HG02763 (cell line): Measurements from ENCODE around the gene TYK2.
"Not testable (repeated sequence)": the region's sequence is repeated elsewhere in the genome, so short reads cannot be mapped to it uniquely, and the experiment has no call there.

Experiments used
- ATAC-seq: cut with Tn5 transposase; IDR thresholded peaks from one replicate; pipeline ENCODE4 v1.9.1; 2021; ENCODE audit warnings: mild to moderate bottlenecking, moderate library complexity; ENCODE audit not compliant: unreplicated experiment

TYK2 gene

DNA sequence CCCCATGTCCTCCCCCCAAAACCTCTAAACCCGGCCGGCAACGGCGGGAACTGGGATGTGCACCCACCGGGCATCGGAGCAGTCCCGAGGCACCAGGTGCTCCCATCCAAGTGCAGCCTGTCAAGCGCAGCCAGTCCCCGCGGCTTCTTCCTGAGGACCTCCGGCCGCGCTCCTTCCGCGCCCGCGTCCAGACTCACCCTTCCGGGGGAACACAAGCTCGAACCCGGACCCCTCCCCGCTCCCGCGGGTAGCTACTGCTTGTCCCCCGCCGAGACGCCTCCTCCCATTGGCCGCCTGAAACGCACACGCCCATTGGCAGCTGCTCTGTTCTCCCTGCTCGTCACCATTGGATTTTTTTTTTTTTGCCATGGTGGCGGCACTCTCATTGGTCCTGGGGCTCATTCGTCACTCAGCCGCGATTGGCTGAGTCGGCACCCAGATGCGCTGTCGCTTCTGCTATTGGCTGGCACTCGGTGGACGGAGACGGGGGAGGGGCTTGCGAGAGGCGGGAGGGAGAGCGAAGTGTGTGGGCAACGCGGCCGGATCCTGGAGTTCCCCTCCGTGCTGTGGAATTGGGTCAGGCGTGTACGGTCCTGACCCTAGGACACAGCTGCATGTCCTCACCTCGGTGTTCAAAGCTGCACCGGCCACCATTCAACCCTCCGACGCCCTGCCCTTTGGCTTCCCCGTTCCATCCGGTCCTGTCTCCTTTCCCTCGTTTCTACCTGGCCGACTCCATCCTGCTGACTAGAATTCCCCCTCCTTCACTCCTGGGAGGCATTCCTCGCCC is at the start of gene TYK2:
Gene TYK2 (minus strand): TSS at position 260 of the 790 bp plus-strand sequence. CDS start 2,166 bp downstream, outside the sequence.
- peak; percentile 94 for ATAC-seq

DNA sequence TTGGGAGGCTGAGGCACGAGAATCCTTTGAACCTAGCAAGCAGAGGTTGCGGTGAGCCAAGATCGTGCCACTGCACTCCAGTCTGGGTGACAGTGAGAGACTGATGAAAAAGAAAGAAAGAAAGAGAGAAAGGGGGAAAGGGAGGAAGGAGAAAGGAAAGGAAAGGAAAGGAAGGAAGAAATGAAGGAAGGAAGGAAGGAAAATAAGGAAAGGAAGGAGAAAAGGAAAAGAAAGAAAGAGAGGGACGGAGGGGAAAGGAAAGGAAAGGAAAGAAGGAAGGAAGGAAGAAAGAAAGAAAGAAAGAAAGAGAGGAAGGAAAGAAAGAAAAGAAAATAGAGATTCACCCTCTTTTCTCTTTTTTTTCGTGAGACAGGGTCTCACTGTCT is 48.6 kb upstream of the TYK2 start:
- no peak for ATAC-seq

DNA sequence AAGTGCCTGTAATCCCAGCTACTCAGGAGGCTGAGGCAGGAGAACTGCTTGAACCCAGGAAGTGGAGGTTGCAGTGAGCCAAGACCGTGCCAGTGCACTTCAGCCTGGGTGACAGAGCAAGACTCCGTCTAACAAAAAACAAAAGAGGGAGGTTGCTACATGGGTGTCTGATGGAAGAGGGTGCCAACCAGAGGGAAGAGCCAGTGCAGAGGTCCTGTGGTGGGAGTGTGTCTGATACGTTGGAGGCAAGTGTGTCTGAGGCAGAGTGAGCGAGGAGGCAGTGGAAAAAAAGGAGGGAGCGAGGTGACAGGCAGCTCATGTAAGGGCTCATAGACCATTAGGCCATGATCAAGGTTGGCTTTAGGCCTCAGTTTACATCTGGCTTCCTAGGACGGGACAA is 46.8 kb upstream of the TYK2 start:
- ATAC-seq: no peak

DNA sequence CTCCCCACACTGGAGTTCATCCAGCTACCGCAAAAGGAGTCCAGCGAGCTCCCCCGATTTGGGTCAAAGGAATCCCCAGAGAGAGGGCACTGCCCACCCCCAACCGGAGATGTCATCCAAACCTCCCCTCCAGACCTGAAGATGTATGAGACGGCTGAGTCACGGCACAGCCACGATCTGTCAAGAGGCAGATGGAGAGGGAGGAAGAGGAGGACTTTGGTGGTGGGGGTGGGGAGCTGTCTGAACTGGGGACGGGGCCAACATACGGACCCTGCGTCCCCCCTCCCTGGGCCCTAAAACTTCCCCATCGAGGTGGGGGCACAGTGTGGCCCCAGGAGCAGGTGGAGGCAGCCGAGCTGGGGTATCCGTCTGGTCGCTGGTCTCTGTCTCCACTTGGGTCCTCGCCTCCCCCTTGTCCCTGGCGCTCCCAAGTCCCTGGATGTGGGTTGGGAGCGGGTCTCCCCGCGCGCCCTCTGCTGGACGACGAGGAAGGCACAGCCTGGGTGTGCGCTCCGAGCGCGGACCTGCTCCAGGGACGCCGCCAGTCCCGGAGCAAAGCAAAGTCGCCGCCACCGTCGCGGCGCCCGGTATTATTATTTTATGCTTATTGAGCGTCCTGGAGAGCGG is 43.8 kb upstream of the TYK2 start:
- no peak for ATAC-seq

DNA sequence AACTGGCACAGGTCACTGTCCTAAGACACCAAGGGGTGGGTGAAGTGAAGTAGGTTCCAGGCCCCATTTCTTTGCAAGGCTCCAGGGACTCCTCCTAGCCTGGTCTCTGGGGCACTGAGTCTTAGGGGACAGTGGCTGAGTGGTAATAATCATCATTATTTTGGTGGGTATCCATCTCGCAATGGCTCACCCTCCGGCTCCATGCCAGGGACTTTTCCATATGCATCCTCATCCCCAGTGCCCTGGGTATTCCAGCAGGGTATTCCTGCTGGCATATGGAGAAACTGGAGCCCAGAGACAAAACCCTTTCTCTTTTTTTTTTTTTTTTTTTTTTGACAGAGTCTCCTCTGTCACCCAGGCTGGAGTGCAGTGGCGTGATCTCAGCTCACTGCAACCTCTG is 42.5 kb upstream of the TYK2 start:
- no peak for ATAC-seq

DNA sequence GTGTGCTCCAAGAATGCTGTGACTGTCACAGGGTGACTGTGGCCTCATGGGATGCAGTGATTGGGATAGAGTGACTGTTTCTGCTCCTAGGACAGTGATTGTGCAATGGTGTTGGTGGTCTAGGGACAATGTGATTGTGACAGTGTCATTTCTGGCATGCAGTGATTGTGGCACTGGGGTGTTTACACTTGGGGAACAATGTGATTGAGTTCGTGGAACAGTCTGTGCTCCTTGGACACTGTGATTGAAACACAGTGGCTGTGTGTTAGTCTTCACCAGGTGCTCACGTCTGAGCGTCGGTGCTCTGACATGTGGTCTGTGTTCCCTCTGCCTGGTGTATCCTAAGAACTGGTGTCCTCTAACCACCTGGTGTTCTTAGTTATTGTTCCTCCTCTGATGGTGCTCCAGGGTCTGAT is 41.7 kb upstream of the TYK2 start:
- no peak for ATAC-seq

DNA sequence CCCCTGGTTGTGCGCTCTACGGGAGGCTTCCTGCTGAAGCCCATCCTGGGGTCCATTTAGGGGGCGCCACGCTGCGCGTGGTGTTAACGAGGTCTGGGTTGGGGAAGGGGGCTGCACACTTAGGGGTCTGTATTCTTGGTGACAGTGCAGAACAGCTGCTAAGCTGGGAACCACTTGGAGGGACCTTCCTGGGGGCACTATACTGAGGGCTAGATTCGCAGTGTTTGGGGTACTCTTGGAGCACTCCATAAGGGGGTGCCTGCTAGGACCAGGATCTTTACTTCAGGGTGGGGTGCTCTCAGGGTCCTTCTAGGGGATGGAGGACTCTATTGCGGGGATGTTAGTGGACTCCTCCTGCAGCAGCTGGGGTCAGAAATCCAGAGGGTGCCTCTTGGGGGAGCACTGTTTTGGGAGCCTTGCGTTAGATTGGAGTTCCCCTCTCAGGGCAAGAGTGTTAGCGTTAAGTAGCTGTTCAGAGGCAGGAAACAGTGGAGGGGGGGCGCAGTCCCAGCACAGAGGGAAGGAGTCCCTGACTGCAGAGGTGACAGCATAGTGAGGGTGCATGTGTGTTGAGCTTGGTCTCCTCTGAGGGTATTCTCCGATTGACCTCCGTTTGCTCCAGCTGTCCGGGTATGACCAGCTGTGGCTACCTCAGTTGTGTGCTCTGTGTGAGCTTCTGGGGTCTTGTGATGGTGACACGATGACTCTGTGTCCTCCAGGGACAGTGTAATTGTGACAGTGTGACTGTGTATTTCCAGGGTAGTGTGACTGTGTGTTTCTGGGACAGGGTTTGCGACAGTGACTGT is 41.1 kb upstream of the TYK2 start:
- no peak for ATAC-seq

DNA sequence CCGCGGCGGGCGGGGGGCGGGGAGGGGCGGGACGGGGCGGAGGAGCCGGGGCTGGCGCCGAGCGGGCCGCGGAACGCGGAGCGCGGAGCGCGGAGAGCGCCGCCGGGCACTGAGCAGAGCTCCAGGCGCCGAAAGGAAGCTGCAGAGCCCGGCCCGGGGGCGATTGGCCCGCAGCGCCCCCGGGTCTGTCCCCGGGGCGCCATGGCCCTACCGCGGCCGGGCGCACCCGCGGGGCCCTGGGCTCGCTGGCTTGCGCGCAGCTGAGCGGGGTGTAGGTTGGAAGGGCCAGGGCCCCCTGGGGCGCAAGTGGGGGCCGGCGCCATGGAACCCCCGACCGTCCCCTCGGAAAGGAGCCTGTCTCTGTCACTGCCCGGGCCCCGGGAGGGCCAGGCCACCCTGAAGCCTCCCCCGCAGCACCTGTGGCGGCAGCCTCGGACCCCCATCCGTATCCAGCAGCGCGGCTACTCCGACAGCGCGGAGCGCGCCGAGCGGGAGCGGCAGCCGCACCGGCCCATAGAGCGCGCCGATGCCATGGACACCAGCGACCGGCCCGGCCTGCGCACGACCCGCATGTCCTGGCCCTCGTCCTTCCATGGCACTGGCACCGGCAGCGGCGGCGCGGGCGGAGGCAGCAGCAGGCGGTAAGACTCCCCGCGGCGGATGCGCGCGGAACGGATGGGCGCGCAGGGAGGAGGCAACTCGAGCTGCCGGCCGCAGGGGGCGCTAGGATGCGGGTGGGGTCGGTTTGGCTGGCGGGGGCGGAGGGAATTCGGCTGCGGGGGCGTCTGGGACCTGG is 40.3 kb upstream of the TYK2 start, which contains the start of gene PDE4A:
Gene PDE4A (plus strand): TSS at position 95 of the 796 bp plus-strand sequence. CDS start 227 bp downstream, at position 322.
- no peak for ATAC-seq

DNA sequence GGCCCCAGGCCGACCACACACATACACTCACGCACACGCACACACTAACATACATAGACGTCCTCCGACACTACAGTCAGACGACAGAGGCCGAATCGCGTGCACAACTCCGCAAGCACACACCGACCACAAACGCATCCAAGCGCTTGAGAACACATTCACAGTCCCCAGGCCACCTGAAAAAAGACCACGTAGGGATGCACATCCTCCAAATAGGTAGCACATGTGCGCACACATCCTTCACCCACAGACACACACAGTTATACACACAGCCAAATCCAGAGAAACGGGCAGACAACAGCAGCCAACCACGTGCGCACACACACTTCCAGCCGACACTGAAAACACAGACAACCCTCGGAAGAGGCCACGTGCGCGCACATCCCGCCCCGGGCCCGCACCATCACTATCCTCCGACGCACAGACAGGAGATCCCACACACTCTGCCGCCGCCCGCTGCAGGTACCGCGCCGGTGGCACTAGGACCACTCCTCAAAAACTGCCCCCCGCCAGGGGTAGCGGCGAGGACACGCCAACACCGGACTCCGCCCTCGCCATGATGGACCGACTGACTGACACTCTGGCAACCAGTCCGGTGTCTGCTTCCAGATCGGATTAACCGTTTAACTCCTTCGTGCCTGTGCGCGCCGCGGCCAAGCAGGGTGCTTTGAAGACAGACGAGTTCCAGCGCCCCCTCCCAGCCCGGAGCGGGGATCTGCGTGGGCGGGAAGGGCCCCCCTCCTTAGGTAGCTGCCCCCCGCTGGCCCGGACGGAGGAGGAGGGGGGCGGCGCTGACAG is 39.5 kb upstream of the TYK2 start:
- no peak for ATAC-seq

DNA sequence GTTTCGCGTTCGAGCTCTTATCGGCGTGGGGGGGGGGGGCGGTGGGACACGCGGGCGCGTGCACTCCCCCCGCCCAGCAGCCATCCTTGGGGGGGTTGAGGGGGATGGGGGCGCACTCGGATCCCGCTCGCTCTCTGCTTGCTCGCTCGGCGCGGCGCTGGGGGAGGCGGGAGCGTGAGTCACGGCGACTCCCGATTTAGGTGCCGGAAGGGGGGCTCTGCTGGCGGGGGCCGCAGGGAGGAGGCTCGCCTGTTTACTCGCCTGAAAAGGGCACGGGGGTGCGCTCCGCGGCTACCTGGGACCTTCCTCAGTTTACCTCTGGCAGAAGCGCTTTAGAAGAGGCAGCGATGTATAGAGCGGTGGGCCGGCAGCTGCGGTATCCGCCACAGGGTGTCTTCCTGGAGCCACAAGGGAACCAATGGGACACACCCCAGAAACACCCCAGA is 38.9 kb upstream of the TYK2 start:
- ATAC-seq: no peak

DNA sequence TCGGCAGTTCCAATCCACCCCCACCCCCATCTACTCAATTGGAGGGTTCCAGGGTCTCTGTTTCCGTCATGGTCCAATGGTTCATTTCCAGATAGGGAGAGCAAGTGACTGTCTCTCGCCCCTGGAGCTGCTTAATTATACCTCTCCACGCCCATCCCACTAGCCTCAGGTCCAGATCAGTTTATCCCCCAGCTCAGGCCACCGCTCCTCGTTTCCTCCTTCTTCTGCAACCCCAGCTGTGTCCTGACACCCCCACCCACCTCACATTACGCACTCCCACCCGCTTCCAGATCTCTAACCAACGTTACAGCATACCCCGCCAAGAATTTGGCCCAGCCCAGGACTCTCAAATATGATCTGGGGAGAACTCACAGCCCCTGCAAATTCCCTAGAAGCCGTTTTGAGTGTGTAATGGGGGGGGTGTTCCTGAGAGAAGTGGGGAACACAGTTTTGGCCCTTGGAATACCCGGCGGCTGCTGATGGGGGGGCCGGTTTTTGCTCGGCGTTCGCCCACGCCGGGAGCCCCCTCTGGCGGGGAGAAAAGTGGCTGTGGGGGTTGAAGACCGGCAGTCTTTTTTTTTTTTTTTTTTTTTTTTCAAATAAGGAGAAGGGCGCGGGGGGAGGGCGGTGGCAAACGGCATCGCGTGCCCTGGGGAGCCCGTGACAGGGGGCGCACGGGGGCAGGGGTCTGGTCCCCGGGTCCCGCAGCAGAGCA is 38.3 kb upstream of the TYK2 start:
- no peak for ATAC-seq

DNA sequence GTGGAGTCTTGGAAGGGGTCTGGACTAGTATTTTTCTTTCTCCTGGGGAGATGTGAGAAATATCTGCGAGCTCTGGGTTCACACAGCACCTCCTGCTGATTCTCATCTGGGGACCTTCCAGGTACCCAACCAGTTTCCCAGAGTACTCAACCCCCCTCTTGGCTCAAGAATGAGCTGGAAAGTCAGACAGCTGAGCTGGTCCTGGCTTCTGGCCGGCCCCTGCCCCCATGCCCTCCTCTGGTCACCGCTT is 37.8 kb upstream of the TYK2 start:
- no peak for ATAC-seq

DNA sequence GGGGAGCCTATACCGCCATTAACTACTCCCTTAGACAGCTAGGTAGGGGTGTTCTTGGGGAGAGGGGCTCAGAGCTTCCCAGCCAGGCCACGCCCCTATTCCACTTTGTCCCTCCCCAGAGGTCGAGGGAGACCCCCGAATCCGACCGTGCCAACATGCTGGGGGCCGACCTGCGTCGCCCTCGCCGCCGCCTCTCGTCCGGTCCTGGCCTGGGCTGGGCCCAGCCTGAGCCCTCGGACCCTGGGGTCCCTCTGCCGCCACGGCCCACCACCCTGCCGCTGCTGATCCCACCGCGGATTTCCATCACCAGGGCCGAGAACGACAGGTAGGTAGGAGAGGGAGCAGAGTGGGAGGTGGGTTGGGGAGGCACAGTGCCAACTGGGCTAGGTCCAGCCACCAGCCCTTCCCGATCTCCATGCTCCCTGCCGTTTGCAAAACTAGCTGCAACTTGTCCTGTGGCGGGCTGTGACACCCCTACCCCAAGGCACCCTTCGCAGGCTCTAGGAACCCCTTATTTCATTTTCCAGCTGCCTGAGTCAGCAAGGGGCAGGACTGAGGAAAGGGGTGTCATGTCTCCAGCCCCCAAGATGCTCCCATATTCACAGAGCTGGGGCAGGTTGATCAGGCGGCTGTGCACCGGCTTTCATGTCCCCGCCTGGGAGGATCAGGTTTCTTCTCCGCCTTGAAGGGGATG is 37.3 kb upstream of the TYK2 start:
- no peak for ATAC-seq

DNA sequence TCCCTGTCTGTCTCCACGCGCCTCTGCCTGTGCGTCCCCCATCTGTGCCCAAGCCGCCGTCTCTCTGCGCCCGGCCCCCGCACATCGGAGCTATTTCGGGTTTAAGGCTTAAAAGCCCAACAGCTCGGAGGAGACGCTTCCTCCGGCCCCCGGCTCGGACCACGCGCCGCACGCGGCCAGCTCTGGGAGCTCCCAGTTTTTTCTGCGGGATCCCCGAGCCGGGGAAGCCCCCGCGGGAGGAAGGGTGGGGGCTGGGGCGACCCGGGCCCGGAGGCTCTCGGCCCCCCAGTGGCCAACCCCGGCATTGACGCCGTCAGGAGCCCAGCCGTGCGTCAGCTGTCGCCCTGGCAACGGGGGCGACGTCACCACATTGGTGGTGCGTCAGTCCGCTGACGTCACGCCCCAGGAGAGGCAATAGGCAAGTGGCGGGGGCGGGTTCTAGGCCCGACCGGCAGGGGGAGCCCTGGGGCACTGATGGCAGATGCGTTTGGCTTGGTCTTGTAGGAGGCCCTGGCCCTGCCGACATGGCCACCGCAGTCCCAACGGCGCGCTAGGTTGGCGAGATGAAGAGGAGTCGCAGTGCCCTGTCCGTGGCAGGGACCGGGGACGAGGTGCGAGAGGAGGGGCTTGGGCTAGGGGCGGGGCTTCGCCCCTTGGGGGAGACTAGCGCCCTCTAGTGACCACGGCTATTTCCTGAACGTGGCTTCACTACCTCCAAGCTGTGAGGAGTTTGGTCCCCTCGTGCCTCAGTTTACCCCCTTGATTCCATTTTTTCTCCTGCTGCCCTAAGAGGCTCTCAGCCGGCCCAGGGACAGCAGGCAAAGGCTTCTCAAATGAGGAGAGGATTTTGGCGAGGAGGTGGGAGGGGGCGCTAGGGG is 36.2 kb upstream of the TYK2 start:
- ATAC-seq: peak; percentile 66

DNA sequence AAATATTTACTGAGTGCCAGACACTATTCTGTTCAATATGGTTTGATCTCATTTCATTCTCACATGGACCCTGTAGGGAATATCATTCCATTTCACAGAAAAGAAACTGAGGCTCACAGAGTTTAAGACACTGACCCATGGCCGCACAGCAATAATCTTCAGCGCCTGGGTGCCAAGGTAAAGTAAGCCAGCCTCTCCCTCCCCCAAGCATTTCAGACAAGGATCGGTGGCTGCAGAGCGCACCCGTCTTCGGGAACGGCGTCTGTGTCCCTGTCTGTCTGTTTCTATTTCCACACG is 35.7 kb upstream of the TYK2 start:
- no peak for ATAC-seq

DNA sequence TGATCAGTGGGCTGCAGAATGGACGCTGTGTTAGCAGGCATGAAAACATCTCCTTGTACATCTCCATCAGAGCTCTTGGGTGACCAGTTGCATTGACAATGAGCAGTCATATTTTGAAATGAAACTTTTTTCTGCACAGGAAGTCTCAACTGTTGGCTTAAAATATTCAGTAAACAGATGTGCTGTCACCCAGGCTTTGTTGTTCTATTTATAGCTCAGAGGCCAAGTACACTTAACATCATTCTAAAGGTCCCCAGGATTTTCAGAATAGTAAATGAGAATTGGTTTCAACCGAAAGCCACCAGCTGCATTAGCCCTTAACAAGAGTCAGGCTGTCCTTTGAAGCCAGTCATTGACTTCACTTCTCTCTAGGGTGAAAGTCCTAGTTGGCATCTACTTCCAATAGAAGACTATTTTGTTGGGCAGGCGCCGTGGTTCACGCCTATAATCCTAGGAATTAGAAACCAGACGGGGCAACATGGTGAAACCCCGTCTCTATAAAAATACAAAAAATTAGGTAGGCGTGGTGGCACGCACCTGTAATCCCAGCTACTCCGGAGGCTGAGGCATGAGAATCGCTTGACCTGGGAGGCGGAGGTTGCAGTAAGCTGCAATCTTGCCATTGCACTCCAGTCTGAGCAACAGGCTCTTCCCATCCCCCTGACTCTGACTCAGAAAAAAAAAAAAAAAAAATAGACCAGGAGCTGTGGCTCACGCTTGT is 32.0 kb upstream of the TYK2 start:
- no peak for ATAC-seq

DNA sequence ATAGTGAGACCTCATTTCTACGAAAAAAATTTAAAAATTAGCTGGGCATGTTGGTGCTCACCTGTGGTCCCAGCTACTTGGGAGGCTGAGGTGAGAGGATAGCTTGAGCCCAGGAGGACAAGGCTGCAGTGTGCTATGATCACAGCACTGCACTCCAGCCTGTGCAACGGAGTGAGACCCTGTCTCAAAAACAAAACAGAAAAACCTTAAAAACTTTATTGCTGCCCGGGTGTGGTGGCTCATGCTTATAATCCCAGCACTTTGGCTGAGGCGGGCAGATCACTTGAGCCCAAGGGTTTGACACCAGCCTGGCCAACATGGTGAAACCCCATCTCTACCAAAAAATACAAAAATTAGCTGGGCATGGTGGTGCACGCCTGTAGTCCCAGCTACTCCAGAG is 30.9 kb upstream of the TYK2 start:
- ATAC-seq: not testable (repeated sequence)
